Putamen (tissue), 1 donor: ENCODE results near the gene CSN1S1.
"Not testable (repeated sequence)": the region's sequence is repeated elsewhere in the genome, so short reads cannot be mapped to it uniquely, and the experiment has no call there.

Experiments used
- DNase-seq: peaks from one replicate; pipeline ENCODE4 v3.0.0-alpha.2; 2016; ENCODE audit warnings: low spot score

Gene CSN1S1

GRCh38 chr4:69930768-69931167 is at the start of gene CSN1S1:
CSN1S1 (plus strand) TSS chr4:69931068; CDS start chr4:69932556, 1,488 bp downstream.
- DNase-seq, result no peak

GRCh38 chr4:69881173-69881773 is 49.6 kb upstream of the CSN1S1 start:
- DNase-seq, result peak; percentile 33

- DNase-seq, result no peak
Measured at GRCh38 chr4:69882150-69882549, 48.7 kb upstream of the CSN1S1 start.

GRCh38 chr4:69888336-69888735 is 42.5 kb upstream of the CSN1S1 start:
- no peak for DNase-seq

GRCh38 chr4:69894186-69894585 is 36.7 kb upstream of the CSN1S1 start:
- no peak for DNase-seq

GRCh38 chr4:69894721-69895120 is 36.1 kb upstream of the CSN1S1 start:
- peak; percentile 52 for DNase-seq

GRCh38 chr4:69896530-69897116 is 34.2 kb upstream of the CSN1S1 start:
- DNase-seq, result no peak

- DNase-seq, result no peak
Measured at GRCh38 chr4:69907151-69907550, 23.7 kb upstream of the CSN1S1 start.

GRCh38 chr4:69909195-69909594 is 21.7 kb upstream of the CSN1S1 start:
- no peak for DNase-seq

- no peak for DNase-seq
Measured at GRCh38 chr4:69910016-69910782, 20.7 kb upstream of the CSN1S1 start.

GRCh38 chr4:69920874-69921273 is 10.0 kb upstream of the CSN1S1 start:
- no peak for DNase-seq

GRCh38 chr4:69923782-69924410 is 7.0 kb upstream of the CSN1S1 start:
- not testable (repeated sequence) for DNase-seq

- no peak for DNase-seq
Measured at GRCh38 chr4:69934150-69934549, 3.3 kb downstream of the CSN1S1 start.

GRCh38 chr4:69936566-69936965 is 5.7 kb downstream of the CSN1S1 start:
- no peak for DNase-seq

GRCh38 chr4:69951602-69952001 is 20.7 kb downstream of the CSN1S1 start:
- no peak for DNase-seq

- no peak for DNase-seq
Measured at GRCh38 chr4:69957209-69957608, 26.3 kb downstream of the CSN1S1 start.

GRCh38 chr4:69965628-69966027 is 34.8 kb downstream of the CSN1S1 start, which contains the start of gene CSN2:
CSN2 (minus strand) TSS chr4:69965728; CDS start chr4:69960995, 4,733 bp downstream.
- no peak for DNase-seq

- no peak for DNase-seq
Measured at GRCh38 chr4:69970071-69970470, 39.2 kb downstream of the CSN1S1 start.

GRCh38 chr4:69974631-69975030 is 43.8 kb downstream of the CSN1S1 start:
- DNase-seq, result no peak

GRCh38 chr4:69977582-69977981 is 46.7 kb downstream of the CSN1S1 start:
- DNase-seq, result no peak

GRCh38 chr4:69984030-69984443 is 53.2 kb downstream of the CSN1S1 start:
- no peak for DNase-seq

- no peak for DNase-seq
Measured at GRCh38 chr4:69986663-69987062, 55.8 kb downstream of the CSN1S1 start.

- DNase-seq, result no peak
Measured at GRCh38 chr4:69991016-69991415, 60.1 kb downstream of the CSN1S1 start.
